Right renal pelvis (tissue), 4 donors: Measurements from ENCODE around the gene OBSL1. TPM values are rescaled to one million over a fixed set of nuclear protein-coding genes. Genes with fewer than 3 reads are reported as not detected.

Source experiments
- DNase-seq, 4 donors: peaks; one replicate each; pipeline ENCODE4 v3.0.0-alpha.2; 2013; ENCODE audit warnings: low read depth in 4 of 4, low spot score in 3 of 4, missing footprints in 1 of 4
- polyA plus RNA-seq, 4 donors: library from polyadenylated mRNA; unstranded; fragments of 120-200 nt; gene quantifications; one replicate each; pipeline ENCODE4 v1.2.1, GENCODE V29; 2013; ENCODE audit not compliant: insufficient read length in 4 of 4

OBSL1 gene
- polyA plus RNA-seq, 4 donors, result 122 to 193 (median 147) TPM

DNA sequence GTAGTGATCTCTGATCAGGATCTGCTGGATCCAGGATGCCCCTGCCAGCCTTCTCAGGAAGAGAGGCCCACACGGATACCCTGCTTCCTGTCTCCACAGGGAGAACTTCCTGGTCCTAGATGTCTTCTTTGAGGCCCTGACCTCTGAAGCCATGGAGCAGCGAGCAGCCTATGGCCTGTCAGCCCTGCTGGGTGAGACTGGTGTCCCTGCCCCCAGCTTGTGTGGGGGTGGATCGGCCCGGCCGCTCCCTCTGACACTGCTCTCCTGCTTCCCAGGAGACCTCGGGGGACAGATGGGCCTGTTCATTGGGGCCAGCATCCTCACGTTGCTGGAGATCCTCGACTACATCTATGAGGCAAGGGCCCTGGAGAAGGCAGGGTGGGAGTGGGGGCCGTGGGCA, 34.4 kb downstream of the OBSL1 start:
- DNase-seq, result no peak

DNA sequence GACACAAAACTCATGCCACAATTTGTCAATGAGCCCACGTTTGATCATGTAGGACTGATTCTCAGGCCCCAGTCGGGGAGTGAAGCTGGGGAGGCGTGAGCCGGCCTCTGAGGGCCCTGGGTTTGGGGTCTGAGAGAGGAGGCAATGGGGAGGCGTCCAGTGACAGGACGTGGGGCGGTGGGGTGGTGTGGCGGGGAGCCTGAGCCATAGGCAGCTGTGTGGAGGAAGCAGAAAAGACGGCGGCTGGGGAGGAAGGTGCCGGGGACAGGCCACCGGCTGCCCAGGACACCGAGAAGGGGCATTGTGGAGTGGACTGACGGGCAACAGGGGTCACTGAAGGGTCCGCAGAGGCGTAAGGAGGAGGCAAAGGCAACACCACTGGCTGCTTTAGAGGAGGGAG, 34.9 kb downstream of the OBSL1 start:
- DNase-seq, result no peak

DNA sequence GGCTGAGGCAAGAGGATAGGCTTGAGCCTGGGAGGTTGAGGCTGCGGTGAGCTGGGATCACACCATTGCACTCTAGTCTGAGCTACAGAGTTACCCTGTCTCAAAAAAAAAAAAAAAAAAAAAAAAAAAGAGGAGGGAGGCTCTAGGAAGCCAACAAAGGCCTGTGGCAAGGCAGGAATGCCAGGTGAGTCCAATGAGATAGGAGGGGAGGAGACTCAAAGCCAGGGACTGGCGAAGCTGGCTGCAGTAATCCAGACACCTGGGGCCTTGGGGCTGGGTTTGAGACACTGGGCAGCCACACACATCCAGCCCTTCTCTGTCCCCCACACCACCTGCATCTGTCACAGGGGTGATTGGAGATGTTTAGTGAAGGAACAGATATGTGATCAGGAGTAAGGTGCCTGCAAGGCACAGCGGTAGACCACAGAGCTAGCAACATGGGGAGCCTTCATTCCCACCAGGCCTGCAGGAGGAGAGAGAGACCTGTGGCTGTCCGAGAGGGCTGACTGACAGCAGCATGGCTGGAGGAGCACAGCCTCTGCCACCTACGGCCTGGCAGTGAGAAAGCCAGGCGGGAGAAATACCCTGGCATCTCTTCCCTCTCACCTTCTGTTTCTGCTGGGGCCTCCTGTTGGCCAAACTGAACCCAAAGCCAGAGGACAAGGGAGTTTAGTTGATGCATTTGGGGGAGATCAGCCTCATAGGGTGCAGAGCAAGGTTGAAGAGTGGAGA, 37.2 kb downstream of the OBSL1 start:
- DNase-seq, result no peak

DNA sequence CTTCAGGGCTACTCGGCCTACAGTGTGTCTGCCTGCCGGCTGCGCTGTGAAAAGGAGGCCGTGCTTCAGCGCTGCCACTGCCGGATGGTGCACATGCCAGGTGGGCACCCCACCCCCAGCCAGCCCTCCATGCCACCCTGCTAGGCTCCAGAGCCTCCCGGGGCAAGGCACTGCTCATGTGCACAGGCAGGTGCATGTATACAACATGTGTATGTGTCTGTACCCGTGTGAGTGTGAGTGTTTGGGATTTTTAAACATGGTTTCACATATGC, 39.0 kb downstream of the OBSL1 start:
- DNase-seq, result no peak

DNA sequence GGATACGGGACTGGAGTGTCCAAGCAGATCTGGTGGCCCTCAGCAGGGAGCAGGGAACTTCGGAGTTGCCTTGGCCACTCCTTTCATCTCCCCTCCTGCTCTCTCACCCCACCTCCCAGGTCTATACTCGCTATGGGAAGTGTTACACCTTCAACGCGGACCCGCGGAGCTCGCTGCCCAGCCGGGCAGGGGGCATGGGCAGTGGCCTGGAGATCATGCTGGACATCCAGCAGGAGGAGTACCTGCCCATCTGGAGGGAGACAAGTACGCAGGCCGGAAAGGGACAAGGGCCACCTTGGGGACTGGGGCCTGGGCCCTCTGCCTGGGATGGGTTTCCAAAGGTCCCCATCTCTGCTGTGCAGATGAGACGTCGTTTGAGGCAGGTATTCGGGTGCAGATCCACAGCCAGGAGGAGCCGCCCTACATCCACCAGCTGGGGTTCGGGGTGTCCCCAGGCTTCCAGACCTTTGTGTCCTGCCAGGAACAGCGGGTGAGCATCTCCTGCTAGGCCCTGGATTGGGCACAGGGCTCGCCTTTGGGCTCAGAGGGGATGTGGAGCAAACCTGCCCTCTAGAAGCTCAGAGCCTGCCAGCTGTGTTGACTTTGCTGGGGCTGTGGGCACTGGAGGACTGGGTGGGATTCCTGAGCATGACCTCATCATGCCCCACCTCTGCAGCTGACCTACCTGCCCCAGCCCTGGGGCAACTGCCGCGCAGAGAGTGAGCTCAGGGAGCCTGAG, 39.5 kb downstream of the OBSL1 start:
- no peak for DNase-seq

DNA sequence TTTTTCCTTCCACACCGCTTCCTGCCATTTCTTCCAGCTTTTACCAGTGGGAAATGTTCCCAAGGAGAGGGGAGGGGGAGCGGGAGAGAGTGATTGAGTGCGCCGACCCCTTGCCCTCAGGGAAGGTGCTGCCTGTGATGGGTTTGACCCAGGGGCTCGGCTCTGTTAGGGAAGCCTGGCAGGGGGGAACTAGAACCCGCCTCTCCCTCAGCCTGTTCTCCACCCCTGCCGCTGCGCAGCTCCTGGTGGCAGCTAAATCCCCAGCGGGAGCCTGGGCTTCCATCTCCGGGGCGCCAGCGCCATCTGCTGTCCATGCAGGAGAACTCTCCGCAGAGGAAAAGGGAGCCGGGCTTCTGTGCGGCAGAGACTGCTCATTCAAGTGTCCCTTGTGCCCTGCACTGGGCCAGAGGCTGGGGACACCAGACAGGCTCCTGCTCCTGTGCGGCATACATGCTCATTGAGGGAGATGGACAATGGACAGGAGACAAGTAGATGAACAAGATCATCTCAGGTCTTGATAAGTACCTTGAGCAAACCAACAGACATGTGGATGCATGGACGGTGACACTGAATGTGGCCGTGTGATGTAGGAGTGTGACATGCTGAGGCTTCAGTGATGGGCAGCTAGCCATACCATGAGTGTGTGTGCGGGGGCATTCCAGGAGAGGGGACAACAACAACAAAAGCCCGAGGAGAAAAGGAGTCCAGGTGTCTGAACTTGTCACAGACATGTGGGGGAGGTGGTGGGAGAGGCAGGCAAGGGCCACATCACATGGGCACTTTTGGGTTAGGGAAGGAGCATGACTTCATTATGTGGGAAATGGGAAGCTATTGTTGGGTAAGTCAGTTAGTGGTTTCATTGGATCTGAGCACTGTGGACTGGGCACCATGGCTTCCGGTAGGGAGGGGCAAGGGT, 41.0 kb downstream of the OBSL1 start:
- DNase-seq, result peak; percentile 72 to 83 (median 76)

DNA sequence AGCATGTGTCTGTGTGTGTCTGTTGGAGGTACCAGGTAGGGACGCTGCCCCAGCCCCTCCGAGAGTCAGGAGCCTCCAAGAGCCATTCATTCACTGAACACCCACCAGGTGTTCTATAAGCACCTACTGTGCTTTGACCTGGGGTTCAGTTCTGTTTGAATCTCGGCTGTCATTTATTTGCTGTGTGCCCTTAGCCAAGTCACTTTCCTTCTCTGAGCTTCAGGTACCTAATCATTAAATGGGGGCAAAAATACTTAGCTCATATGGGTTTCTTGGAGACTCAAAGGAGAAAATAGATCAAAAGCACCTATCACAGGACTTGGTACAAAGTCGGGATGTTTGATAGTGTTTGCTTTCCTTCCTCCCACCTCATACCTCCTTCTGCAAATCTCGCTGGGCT, 43.9 kb downstream of the OBSL1 start:
- no peak for DNase-seq

DNA sequence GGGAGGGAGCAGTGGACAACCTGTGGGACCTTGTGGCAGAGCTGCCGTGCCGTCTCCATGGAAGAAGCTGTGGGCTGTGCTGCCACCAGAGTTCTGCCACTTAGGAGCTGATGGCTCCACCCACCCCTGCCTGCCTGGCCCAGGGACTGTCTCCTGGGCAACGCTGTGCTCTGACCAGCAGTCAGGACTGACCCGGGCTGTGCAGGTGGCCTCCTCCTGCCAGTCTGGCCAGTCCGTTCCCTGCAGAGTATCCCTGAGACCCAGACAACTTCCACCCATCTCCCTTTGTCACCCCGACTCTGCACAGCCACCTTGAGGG, 44.3 kb downstream of the OBSL1 start:
- no peak for DNase-seq

DNA sequence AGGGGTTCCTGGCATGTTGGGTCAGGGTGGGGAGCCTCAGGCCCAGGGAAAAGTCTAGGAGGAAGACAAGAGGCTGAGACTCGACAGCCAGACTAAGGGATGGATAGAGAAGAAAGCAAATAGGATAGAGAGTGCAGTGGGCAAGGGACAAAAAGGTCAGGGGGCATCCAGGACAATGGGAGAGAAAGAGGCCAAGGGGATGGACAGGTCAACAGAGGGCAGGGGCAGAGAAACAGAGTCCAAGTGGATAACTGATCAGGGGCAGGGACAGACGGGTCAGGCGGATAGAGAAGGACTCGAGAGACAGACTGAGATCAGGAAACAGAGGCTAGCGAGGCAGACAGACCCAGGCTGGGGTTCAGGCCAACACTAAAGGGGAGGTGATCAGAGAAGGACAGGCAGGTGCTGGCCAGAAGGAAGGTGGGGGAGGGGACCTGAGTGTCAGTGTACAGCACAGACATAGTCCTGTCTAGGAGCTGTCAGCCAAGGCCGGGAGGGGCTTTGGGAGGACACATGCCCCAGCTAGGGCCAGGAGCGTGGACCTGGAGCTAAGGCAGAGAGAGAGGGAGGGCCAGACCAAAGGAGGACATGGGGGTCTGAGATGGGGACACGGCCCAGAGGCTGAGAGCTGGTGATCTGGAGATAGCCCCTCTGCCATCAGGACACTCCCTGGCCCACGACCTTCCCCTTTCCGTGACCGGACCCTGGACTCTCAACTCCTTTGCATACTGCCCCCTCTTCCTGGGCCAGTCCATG, 44.8 kb downstream of the OBSL1 start:
- DNase-seq, result no peak

DNA sequence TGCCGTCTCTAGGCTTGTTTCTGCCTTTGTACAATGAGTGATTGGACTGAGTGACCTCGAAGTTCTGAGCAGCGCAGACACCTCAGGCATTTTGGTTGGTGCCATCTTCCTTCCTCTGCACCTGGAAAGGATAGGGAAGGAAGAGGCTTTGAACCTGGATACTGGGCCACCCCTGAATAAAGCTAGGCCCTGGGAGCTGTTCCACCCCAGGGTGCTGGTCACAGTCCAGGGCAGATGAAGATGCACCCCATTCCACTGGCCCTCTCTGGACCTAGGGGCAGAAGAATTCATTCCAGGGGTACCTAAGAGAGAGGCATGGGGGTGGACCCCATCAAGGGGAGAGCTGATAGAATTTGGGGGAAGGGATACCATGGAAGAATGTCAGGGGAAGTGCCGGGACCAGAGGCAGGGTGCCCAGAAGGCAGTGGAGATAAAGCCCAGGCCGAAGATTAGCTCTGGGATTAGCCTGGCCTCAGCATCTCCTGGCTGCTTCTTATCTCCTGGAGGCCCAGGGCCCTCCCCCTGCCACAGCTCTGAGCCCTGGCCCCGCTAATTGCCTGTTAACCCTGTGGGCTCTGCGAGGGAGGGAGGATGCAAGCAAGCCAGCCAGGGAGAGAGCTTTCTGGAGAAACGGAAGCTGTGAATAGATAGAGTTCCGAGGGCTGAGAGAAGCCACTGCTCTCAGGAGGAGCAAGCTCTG, 45.7 kb downstream of the OBSL1 start:
- DNase-seq, result no peak

DNA sequence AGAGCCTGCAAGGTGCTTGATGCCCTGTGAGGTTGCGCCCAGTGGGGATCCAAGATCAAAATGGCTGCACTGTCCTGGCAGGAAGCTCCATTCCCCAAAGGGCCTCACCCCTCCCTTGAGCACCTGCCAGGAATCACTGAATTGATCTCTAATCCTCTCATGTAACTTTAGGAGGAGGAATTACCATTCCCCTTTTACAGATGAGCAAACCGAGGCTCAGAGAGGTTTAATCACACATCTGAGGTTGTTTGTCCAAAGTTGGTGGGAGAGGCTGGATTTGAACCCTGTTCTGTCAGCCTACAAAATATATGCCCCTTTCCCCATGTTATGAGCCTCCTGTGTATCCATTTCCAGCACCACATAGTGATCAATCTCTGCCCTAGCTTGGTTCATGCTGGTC, 46.5 kb downstream of the OBSL1 start:
- no peak for DNase-seq

DNA sequence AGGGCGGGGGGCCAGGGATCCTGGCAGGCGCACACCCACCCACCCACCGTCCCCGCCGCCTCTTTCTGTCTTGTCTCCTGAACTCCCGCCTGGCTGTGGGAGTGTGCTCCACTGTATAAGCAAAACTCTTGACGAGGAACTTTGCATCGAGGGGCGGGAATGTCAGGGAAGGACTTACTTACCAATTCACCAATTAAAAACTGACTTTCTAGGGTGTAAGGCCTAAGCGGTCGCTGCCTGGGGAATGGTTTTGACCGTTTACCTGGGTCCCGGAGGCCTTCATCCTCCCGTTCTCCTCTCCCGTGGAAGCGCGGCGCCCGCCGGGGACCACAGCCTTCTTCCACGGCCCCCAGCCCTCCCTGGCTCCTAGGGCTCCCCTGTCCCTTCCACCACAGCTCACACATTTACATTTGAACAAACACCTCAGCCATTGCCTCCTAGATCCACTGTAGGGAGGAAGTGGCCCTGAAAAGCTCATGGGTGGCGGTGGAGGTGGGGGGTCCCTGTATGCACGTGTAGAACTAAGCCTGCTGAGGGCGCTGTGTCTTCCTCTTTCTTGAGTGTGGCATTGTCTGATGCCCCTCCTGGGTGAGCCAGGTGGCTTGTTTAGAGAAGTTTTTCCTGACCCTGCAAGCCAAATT, 48.2 kb downstream of the OBSL1 start:
- DNase-seq, result no peak

DNA sequence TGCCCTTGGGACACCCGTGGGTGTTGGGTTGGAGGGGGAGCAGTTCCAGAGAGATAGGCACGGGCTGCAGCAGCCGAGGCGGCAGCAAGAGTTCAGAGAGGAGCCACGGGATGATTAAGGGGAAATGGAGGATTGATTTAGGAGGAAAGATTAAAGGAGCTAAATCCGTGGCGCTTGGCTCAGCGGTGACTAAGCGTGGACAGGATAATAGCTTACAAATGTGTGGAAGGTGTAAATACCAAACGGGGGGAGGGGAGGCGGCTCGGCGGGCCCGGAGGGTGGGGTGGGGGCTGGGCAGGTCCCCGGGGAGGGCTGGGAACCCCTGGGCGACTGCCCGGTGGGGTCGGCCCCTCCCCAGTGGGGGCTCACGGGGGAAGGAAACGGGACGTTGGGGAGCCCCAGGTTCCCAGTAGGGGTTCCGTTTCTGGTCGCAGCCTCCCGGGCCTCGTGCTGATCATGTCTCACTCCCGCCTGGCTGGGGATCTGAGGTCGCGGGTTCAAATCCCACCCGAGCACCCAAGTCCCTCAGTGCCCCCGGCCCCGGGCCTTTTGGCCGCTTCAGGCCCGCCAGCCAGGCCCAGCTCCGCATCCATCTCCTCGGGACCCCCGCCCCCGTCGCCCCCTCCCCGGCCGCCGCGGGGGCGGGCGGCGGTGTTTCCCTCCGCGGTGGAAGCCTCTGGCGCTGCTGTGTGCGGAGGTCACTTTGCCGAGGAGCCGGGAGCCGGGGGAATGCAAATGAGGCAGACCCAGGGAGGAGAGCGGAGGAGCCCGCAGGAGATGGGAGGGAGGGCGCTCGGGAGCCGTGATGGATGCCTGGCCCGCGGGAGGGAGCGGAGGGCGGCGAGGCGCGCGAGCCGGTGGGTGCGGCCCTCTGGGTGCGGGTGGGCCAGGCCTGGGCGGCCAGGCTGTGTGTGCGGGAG, 49.0 kb downstream of the OBSL1 start:
- no peak for DNase-seq

DNA sequence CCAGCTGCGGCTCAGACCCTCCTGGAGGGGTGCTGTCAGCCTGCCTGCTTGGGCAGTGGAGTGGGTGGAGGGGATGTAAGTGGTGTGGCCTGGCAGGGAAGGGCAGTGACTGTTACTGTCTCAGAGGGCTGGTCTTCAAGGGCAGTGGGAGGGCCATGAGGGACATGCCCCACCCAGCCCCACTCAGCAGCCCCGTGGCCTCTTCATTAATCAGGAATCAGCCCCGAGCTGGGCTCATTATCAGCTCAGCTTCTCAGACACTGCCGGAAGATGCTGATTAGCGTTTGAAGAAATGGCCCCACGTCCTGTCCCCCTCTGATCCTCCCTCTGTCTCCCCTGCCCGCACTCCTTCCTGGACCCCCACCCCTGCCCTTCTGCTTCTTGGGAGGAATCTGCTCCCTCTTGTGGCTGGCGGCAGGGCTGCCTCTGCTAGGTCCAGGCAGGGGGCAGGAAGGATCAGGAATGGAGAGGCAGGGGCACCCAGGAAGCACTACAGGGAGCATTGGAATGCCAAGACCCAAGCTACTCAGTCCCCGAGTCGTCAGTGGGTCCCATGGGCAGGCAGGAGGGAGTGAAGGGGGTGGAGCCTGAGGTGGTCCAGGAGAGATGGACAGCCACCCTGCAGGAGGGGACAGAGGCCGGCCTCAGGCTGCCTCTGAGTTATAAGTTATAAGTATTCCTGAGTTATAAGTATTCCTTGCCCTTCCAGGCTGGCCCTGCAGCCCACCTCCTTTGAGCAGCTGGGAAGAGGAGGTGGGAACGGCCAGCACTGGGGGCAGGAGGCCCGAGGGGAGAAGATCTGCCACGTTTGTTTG, 50.1 kb downstream of the OBSL1 start:
- DNase-seq, result no peak

DNA sequence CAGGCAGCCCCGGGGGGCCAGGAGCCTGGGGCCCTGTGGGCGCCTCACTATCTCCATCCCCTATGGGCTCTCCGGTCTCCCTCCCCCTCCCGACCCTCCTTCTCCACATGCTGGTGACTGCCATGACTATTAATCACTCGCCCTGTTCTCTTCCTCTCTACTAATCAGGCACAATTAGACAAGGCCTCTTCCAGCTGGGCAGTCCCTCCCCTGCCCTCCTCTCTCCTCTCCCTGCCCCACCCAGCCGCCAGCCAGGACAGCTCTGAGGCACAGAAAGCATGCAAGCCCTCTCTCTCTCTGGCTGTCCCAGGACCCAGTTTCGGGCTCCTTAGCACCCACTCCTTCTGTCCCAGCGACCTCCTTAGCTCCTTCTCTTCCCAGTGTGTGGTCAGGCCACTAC, 51.3 kb downstream of the OBSL1 start:
- no peak for DNase-seq

DNA sequence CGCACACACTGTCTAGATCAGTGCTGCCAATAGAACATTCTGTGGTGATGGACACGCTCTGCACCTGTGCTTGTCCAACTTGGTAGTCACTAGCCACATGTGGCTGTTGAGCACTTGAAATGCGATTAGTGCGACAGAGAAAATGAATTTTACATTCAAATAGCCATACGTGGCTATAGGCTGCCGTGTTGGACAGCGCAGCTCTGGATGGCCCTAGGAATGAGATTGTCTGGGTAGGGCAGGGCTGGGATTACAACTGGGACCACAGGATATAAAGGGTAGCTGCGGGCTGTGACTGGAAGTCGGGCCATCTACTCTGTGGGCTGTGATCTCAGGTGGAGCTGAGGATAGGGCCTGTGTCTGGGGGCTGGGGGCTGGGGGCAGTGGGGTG, 51.8 kb downstream of the OBSL1 start:
- DNase-seq, result no peak

DNA sequence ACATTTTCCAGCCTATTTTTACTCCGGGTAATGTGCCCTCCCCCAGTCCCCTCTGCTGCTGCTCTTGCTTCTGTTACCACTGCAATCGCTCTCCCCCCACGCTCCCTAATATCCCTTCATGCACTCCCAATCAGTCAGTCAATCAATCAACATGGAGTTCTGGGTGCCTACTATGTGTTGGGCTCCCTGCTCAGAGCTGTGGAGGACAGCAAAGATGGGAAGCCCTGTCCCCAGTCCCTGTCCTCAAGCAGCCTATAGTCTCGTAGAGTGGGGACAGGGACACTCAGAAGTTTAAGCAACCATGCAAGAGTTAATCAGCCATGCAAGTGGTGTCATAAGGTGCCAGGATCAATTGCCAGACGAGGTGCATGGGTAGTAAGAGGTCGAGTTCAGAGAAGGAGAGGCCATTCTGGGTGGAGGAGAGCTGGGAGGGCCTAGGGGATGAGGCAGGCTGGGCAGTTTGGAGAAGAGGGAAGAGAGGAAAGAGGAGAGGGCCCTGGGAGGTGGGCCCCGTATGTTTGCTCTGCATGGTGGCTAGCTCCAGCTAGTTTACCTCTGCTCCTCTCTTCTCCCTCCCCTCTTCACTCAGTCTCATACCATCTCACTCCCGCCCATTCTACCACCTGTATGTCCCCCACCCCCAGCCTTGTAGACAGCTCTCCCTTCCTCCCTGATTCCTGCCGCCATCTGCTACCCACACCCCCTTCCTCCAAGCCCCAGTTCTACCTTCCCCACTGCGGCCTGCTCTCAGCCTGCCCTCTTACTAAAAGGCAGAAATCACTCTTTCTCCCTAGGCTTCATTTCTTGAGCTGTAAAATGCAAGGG, 53.2 kb downstream of the OBSL1 start:
- DNase-seq, result no peak
